AG04449 (cell line): ENCODE measurements around the gene PTPRM.

Experiments used
- CTCF ChIA-PET: fragments of 350-600 bp; formaldehyde crosslinking; extraction: SDS; loops from one replicate; lab custom pipeline; 2021; ENCODE audit warnings: antibody characterized with exemption; lab: Yijun Ruan, JAX
- POLR2A ChIA-PET: fragments of 400-600, 350-600 bp; formaldehyde crosslinking; extraction: SDS; loops from one replicate; lab custom pipeline; 2020; ENCODE audit warnings: antibody characterized with exemption, inconsistent platforms; lab: Yijun Ruan, JAX
- DNase-seq: peaks from one replicate; pipeline ENCODE4 v3.0.0-alpha.2; 2010; ENCODE audit warnings: low read depth, low spot score
- H3K4me3 ChIP-seq: 2 replicates; pipeline ENCODE4 v1.5.1; 2011; ENCODE audit warnings: low read depth, mild to moderate bottlenecking, control low read depth, low read length
- CTCF ChIP-seq: IDR thresholded peaks from one replicate; pipeline ENCODE4 v1.5.1; 2011; ENCODE audit warnings: mild to moderate bottlenecking, moderate library complexity, low read length, control low read depth, inconsistent platforms; ENCODE audit not compliant: insufficient read depth; ENCODE audit errors: missing control alignments

The PTPRM gene

GRCh38 chr18:7618891-7619442 is 51.9 kb downstream of the PTPRM start:
- no peak for DNase-seq
- CTCF ChIA-PET = interaction anchor here (1.0 to 5.5 kb wide), 4 partner anchors 9 to 347 kb away, joined by 3 to 36 read pairs (median 4); partner anchors contain the start of gene PTPRM
- POLR2A ChIA-PET = interaction anchor here (0.7 to 1.9 kb wide), 3 partner anchors 10 to 52 kb away, joined by 3 to 8 read pairs (median 4); partner anchors contain the start of gene PTPRM
- no peak overlapping the region for H3K4me3 ChIP-seq
- TF ChIP-seq CTCF = no peak

GRCh38 chr18:7619676-7620075 is 52.6 kb downstream of the PTPRM start:
- TF ChIP-seq CTCF = no peak
- ChIA-PET CTCF (interaction anchor here (1.1 to 5.5 kb wide), 3 partner anchors 9 to 53 kb away, joined by 3 to 36 read pairs (median 4); partner anchors contain the start of gene PTPRM), POLR2A (interaction anchor here (0.7 to 1.9 kb wide), 2 partner anchors 11 to 53 kb away, joined by 3 to 8 read pairs; partner anchors contain the start of gene PTPRM)
- DNase-seq = no peak
- H3K4me3 ChIP-seq = peak overlapping the region; percentile 7; the same call in 1 of the 2 replicates

GRCh38 chr18:7622721-7623120 is 55.6 kb downstream of the PTPRM start:
- no peak for TF ChIP-seq CTCF
- ChIA-PET CTCF (interaction anchor here (0.9 kb wide), 1 partner anchor 10 kb away, joined by 3 read pairs; no protein-coding TSS in a partner anchor), POLR2A (no interaction called here)

GRCh38 chr18:7623681-7624080 is 56.6 kb downstream of the PTPRM start:
- no peak for TF ChIP-seq CTCF
- H3K4me3 ChIP-seq = no peak overlapping the region
- CTCF ChIA-PET = interaction anchor here (0.7 to 2.6 kb wide), 3 partner anchors 11 to 56 kb away, joined by 3 to 18 read pairs (median 3); partner anchors contain the start of gene PTPRM
- DNase-seq = no peak
- POLR2A ChIA-PET = no interaction called here

More at GRCh38 chr18:7622721-7623120, 55.6 kb downstream of the PTPRM start:
- DNase-seq = no peak
- H3K4me3 ChIP-seq = no peak overlapping the region

GRCh38 chr18:7624697-7625096 is 57.6 kb downstream of the PTPRM start:
- ChIA-PET POLR2A (no interaction called here), CTCF (interaction anchor here (2.6 kb wide), 1 partner anchor 57 kb away, joined by 18 read pairs; the partner anchor contains the start of gene PTPRM)
- TF ChIP-seq CTCF = no peak
- DNase-seq = no peak
- no peak overlapping the region for H3K4me3 ChIP-seq

- POLR2A ChIA-PET = no interaction called here
- DNase-seq = no peak
- TF ChIP-seq CTCF = no peak
- CTCF ChIA-PET = interaction anchor here (0.8 to 1.6 kb wide), 4 partner anchors 9 to 19 kb away, joined by 3 to 4 read pairs (median 3); no protein-coding TSS in a partner anchor
- no peak overlapping the region for H3K4me3 ChIP-seq
These were observed 59.2 kb downstream of the PTPRM start for GRCh38 chr18:7626175-7626921.
